Measurements from ENCODE around the gene VRK2. TPM values are rescaled to one million over a fixed set of nuclear protein-coding genes. Genes with fewer than 3 reads are reported as not detected.
A peak's percentile ranks its signal among the peaks of the same experiment; 100 is the strongest.
"Not testable (repeated sequence)": the region's sequence is repeated elsewhere in the genome, so short reads cannot be mapped to it uniquely, and the experiment has no call there.

Gene VRK2
- total RNA-seq, 1 donor = 29.4 TPM

- H3K4me3 ChIP-seq (ENCODE audit: low read depth, low read length) = no peak overlapping the region
- no peak for TF ChIP-seq CTCF (IDR thresholded peaks at IDR 0.05; ENCODE audit: insufficient read depth, low read depth, low read length)
- DNase-seq (ENCODE audit: low read depth) = peak; percentile 10
Measured at GRCh38 chr2:58106896-58107295, 60.3 kb downstream of the VRK2 start.

DNA sequence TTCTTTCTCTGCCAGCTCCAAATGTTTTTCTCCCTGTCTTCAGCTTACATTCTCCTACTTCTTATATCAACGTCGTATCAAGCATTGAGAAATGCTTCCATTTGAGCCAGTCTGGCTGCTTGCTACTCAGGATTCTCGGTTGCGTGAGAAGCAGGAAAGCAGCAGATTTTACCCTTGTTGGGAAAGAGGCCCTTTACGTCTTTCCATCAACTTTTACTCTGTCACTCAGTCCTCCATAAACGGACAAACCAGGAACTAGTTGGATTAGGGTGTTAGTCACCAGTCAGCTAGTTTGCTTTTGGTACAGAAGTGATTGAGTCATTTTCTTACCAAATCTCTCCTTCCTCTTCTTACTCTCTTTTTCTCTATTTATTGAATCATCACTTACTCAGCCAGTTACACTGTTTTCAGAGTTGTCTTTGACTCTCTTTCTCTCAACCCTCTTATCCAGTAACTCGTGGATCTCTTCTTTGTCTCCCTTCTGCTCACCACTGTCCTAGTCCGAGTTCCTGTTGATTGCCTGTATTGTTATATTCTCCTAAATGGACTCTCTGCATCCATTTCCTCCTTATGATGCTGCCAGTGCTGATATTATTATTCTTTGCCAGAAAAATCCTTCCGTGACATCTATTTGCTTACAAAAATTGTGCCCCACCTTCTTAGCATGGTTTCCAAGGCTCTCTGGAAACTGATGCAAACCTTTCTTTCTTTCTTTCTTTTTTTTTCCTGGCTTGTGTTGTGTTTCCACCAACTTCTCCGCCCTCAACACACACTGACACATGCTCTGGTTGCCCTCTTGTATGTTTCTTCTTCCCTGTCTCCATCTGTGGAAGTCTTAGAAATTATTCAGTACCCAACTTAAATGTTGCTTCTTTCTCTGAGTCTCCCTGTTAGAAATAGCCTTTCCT lies 61.5 kb downstream of the VRK2 start:
- TF ChIP-seq CTCF (IDR thresholded peaks at IDR 0.05; ENCODE audit: insufficient read depth, low read depth, low read length) = no peak
- peak; percentile 84 for DNase-seq (ENCODE audit: low read depth)
- H3K4me3 ChIP-seq (ENCODE audit: low read depth, low read length) = peak overlapping the region; percentile 21

GRCh38 chr2:58109481-58109880 lies 62.9 kb downstream of the VRK2 start:
- TF ChIP-seq CTCF (IDR thresholded peaks at IDR 0.05; ENCODE audit: insufficient read depth, low read depth, low read length) = no peak
- DNase-seq (ENCODE audit: low read depth) = no peak

DNA sequence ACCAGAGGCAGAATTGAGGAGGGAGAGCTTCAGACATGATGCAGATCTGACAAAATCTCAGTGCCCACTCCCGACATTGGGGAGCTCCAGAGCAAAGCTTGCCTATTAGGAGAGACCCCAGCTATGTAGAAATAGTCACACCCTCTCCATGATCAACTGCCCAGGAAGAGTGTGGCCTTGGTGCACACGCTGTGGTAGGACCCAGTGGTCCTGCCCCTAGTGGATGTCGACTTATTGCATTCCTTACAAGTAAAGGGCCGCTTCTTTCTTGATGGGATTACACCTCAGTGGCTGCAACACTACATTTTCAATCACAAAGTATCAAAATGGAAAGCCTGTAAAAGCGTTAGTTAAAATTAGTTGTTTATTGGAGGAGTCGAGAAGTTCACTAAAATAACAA lies 64.2 kb downstream of the VRK2 start:
- no peak for TF ChIP-seq CTCF (IDR thresholded peaks at IDR 0.05; ENCODE audit: insufficient read depth, low read depth, low read length)
- no peak for DNase-seq (ENCODE audit: low read depth)
- no peak overlapping the region for H3K4me3 ChIP-seq (ENCODE audit: low read depth, low read length)

More at GRCh38 chr2:58109481-58109880, 62.9 kb downstream of the VRK2 start:
- no peak overlapping the region for H3K4me3 ChIP-seq (ENCODE audit: low read depth, low read length)

- H3K4me3 ChIP-seq (ENCODE audit: low read depth, low read length); DNase-seq (ENCODE audit: low read depth): not testable (repeated sequence)
Measured at GRCh38 chr2:58113563-58113962, 67.0 kb downstream of the VRK2 start.

DNA sequence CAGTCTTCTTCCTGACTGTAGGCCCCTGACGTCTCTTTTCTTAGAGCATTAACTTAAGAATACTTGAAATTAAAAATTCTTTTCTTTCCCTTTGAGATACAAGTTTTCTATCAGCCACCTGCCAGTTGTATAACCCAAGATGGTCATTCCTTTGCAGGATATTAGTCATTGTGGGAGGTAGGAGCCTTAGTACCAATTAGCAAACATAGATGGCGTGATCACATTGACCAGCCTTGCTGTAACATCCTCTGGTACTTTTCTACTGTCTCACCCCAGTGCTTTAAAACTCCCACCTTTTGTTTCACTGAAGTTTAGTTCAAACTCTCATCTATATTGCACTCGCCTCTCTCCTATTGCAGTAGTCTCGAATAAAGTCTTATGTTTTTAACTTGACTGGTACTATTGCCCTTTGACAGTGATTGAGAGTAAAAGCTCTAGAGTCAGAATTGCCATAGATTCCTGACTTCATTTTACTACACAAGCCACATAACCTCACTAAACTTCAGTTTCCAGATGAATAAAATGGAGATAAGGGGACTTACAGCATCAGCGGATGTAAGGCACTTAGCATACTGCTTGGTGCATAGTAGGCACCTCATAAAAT lies 74.1 kb downstream of the VRK2 start:
- no peak for DNase-seq (ENCODE audit: low read depth)
- H3K4me3 ChIP-seq (ENCODE audit: low read depth, low read length) = no peak overlapping the region
- no peak for TF ChIP-seq CTCF (IDR thresholded peaks at IDR 0.05; ENCODE audit: insufficient read depth, low read depth, low read length)

GRCh38 chr2:58122040-58122439 lies 75.4 kb downstream of the VRK2 start:
- TF ChIP-seq CTCF (IDR thresholded peaks at IDR 0.05; ENCODE audit: insufficient read depth, low read depth, low read length) = no peak
- H3K4me3 ChIP-seq (ENCODE audit: low read depth, low read length) = no peak overlapping the region
- no peak for DNase-seq (ENCODE audit: low read depth)

Measured in fibroblast of villous mesenchyme (primary cell).